Retinal pigment epithelial cell (primary cell): ENCODE data around the gene XYLB.

Source experiments
- DNase-seq: peaks from one replicate; pipeline ENCODE4 v3.0.0-alpha.2; 2010; ENCODE audit warnings: low read depth
- H3K4me3 ChIP-seq: 2 replicates; pipeline ENCODE4 v1.5.1; 2011; ENCODE audit warnings: mild to moderate bottlenecking, low read length, control low read depth, moderate library complexity
- TF ChIP-seq, protein P1 (sequence below): conservative IDR thresholded peaks from 2 replicates; pipeline ENCODE4 v1.5.1; 2011; ENCODE audit warnings: low read depth, low read length, control low read depth, inconsistent platforms

XYLB gene

DNA sequence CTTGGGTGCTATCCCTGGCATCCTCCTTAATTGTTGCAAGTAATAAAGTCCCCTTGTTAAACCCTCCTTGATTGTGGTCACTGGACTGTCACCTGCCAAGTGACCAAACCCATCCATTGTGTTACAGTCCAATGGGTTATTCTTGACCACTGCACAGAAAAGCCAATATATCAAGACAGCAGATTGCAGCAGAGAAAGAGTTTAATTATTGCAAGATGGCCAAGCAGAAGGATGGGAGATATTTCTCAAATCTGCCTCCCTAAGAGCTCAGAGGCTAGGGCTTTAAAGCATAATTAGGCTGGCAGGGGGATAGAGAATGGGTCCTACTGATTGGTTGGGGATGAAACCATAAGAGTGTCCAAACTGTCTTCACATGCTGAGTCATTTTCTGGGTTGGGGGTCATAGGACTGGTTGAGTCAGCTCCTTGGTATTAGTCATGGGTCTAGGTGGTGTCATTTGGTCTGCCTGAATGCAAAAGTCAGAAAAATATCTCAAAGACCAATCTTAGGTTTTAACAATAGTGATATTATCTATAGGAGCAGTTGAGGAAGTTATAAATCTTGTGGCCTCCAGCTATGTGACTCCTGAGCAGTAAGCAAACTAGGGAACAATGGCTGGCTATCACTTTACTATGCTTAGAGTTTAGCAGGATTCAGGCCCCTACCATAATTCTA, 19.1 kb upstream of the XYLB start:
- no peak for DNase-seq
- TF ChIP-seq, protein P1, sequence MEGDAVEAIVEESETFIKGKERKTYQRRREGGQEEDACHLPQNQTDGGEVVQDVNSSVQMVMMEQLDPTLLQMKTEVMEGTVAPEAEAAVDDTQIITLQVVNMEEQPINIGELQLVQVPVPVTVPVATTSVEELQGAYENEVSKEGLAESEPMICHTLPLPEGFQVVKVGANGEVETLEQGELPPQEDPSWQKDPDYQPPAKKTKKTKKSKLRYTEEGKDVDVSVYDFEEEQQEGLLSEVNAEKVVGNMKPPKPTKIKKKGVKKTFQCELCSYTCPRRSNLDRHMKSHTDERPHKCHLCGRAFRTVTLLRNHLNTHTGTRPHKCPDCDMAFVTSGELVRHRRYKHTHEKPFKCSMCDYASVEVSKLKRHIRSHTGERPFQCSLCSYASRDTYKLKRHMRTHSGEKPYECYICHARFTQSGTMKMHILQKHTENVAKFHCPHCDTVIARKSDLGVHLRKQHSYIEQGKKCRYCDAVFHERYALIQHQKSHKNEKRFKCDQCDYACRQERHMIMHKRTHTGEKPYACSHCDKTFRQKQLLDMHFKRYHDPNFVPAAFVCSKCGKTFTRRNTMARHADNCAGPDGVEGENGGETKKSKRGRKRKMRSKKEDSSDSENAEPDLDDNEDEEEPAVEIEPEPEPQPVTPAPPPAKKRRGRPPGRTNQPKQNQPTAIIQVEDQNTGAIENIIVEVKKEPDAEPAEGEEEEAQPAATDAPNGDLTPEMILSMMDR = no peak

DNA sequence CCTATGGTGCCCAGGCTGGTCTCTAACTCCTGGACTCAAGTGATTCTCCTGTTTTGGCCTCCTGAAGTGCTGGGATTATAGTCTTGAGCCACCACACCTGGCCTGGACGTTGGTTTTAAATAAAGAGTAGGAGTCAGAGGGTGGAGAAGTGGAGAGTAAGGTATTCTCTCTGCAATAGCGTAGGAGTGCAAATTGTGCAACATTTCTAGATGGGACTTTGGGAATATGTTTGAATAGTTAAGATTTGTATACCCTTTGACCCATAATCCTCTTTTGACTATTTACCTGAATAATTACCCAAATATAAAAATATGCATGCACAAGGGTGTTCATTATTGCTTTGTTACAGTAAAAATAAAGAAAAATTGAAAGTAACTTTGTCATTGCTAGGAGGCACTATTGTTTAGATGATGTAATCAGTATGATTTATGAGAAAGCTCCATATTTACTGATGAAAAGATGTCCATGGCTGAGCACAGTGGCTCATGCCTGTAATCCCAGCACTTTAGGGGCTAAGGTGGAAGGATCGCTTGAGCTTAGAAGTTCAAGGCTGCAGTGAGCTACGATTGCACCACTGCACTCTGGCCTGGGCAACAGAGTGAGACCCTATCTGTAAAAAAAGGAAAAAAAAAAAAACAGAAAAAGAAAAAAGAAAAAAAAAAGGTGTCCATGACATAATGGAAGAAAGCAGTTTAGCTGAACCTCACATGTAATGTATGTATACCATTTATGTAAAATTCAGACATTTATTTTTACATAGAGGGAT, 15.1 kb upstream of the XYLB start:
- TF ChIP-seq, protein P1 = no peak
- DNase-seq = no peak
- no peak overlapping the region for H3K4me3 ChIP-seq

More for the DNA sequence above, 19.1 kb upstream of the XYLB start:
- H3K4me3 ChIP-seq = no peak overlapping the region

DNA sequence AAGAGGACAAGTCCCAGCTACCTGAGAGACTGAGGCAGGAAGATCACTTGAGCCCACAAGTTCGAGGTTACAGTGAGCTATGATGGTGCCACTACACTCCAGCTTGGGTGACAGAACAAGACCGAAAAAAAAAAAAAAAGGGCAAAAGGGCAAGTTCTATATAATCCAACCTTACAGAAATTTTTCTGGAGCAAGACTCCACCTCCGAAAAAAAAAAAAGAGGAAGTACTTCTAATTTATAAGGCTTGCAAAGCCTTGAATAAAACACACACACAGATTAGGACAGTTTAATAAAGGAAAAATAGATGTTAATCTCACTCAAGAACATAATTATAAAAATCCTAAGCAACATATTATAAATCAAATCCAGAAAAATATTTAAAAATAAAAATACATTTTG, 14.4 kb upstream of the XYLB start:
- DNase-seq = no peak
- no peak overlapping the region for H3K4me3 ChIP-seq
- TF ChIP-seq, protein P1 = no peak

DNA sequence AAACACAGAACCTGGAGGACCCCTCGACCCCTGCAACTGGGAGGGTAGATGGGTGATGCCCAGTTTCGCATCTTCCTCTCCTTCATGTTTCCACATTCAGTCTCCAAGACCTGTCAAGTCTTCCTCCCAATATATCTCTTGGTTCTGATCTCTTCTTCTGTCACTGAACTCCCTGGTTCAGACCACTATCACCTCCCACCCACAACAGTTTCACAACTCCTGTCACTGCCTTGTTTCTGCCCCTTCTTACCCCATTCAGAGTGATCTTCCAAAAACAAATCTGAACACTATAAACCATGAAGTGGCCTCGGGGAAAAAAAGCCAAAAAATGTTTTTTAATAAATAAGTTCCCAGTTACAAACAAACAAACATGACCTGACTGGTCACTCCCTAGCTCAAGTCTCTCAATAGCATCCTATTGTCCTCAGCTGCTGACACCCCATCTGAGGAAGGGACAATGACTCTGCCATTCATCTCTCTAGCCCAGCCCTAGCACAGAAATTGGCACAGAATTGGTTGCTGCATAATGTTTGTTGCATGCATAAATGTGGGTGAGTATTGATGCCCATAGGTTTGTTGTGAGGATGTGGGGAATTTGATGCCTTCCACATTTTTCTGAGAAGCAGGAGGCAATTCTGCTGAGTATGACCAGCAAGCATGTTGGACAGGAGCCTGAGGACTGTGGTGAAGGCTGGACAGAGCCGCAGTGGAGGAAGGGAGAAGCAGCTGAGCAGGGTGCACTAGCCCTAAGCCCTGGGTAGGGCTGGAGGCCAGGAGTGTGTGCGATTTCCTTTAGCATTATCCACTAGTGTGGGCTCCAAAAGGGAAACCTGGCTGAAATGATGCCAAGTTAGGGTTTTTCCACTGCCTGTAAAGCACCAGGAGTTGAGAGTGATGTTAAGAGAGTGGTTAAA, 12.2 kb upstream of the XYLB start:
- no peak overlapping the region for H3K4me3 ChIP-seq
- TF ChIP-seq, protein P1 = no peak
- peak; percentile 43 for DNase-seq

DNA sequence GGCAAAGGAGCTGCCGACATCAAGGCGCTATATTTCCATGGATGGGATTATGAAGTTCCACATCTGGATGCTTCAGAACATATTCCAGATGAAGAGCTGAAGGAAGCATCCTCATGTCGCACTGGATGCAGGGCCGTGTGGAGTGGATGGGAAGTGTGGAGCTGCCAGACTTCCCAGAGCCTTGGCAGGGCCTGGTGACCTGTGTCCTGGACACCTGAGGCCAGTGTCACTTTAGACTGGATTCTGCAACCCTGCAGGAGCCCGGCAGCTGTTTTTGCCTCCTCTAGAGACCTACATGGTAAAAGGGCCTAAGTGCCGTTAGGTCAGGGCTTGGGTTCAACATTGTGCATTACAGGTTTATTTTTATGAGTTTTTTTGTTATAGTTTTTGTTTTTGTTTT, 11.3 kb upstream of the XYLB start:
- H3K4me3 ChIP-seq = no peak overlapping the region
- TF ChIP-seq, protein P1 = no peak
- no peak for DNase-seq

DNA sequence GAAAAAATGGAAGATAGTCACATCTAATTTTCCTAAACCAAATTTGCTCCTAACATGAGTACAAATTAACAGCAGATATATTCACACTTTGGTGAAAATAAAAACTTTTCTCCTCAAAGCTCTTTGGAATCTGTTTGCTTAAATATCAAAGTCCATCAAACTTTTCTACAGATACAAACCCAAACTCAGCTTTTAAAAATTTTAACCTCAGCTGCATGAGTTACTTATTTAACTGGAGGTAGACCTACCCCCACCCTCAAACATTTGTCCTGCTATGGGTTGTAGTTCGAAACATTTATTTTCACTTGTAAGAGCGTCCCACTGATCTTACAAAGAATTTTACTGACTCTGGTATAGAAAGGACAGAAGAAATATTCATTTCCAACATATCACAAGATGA, 8.9 kb upstream of the XYLB start:
- DNase-seq = no peak
- TF ChIP-seq, protein P1 = no peak
- no peak overlapping the region for H3K4me3 ChIP-seq
